HG03565 (cell line): ENCODE results near the gene DHRSX.

Source experiments
- ATAC-seq: cut with Tn5 transposase; IDR thresholded peaks from one replicate; pipeline ENCODE4 v1.9.1; 2021; ENCODE audit warnings: mild to moderate bottlenecking, moderate library complexity; ENCODE audit not compliant: unreplicated experiment

The DHRSX gene

DNA sequence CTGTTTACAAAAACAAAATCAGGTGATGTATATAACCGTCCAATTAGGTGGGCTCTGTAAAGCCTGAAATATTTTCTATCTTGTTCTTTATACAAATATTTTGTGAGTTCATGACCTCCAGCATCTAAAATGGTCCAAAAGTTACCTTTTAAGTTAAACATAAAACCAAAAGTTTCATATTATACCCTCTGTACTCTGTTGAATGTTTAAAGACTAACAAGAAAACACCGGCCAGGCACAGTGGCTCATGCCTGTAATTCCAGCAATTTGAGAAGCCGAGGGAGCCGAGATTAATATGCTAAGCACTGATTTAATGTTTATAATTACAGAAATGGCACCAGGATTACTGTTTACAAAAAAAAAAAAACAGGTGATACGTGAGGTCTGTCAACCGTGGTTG is 328.4 kb downstream of the DHRSX start:
- ATAC-seq, result no peak
